Measurements from ENCODE around the gene UBE3D. TPM values are rescaled to one million over a fixed set of nuclear protein-coding genes. Genes with fewer than 3 reads are reported as not detected.
"Not testable (repeated sequence)": the region's sequence is repeated elsewhere in the genome, so short reads cannot be mapped to it uniquely, and the experiment has no call there.

The UBE3D gene
- total RNA-seq, 1 donor from 2014 or later, result 12.1 TPM

GRCh38 chr6:82861121-82861520, 204.5 kb downstream of the UBE3D start:
- H3K27ac Mint-ChIP-seq (ENCODE audit: unreplicated experiment), result no peak overlapping the region
- H3K4me3 Mint-ChIP-seq (ENCODE audit: unreplicated experiment), result no peak overlapping the region
- no peaks in the 10 kb centered on the region for H3K4me1 Mint-ChIP-seq (ENCODE audit: unreplicated experiment)
- no peaks in the 10 kb centered on the region for H3K27me3 Mint-ChIP-seq (ENCODE audit: unreplicated experiment)
- H3K36me3 Mint-ChIP-seq (ENCODE audit: low read depth, unreplicated experiment), result no peaks in the 10 kb centered on the region
- no peak for TF ChIP-seq CTCF (IDR thresholded peaks at IDR 0.05; ENCODE audit: unreplicated experiment)
- no peak for DNase-seq (ENCODE audit: low spot score)
- no peaks in the 10 kb centered on the region for H3K9me3 Mint-ChIP-seq (ENCODE audit: unreplicated experiment)

GRCh38 chr6:82856077-82856476, 209.6 kb downstream of the UBE3D start:
- DNase-seq (ENCODE audit: low spot score); H3K27ac Mint-ChIP-seq (ENCODE audit: unreplicated experiment); H3K27me3 Mint-ChIP-seq (ENCODE audit: unreplicated experiment); H3K36me3 Mint-ChIP-seq (ENCODE audit: low read depth, unreplicated experiment); H3K4me3 Mint-ChIP-seq (ENCODE audit: unreplicated experiment); H3K9me3 Mint-ChIP-seq (ENCODE audit: unreplicated experiment); H3K4me1 Mint-ChIP-seq (ENCODE audit: unreplicated experiment): not testable (repeated sequence)

GRCh38 chr6:82852904-82853303, 212.7 kb downstream of the UBE3D start:
- not testable (repeated sequence) for H3K4me1 Mint-ChIP-seq (ENCODE audit: unreplicated experiment); DNase-seq (ENCODE audit: low spot score); H3K27me3 Mint-ChIP-seq (ENCODE audit: unreplicated experiment); H3K27ac Mint-ChIP-seq (ENCODE audit: unreplicated experiment); H3K4me3 Mint-ChIP-seq (ENCODE audit: unreplicated experiment); H3K9me3 Mint-ChIP-seq (ENCODE audit: unreplicated experiment); H3K36me3 Mint-ChIP-seq (ENCODE audit: low read depth, unreplicated experiment)

GRCh38 chr6:82843291-82843885, 222.3 kb downstream of the UBE3D start:
- no peaks in the 10 kb centered on the region for H3K27me3 Mint-ChIP-seq (ENCODE audit: unreplicated experiment)
- H3K9me3 Mint-ChIP-seq (ENCODE audit: unreplicated experiment), result no peaks in the 10 kb centered on the region
- no peaks in the 10 kb centered on the region for H3K4me1 Mint-ChIP-seq (ENCODE audit: unreplicated experiment)
- H3K4me3 Mint-ChIP-seq (ENCODE audit: unreplicated experiment), result no peak overlapping the region
- H3K27ac Mint-ChIP-seq (ENCODE audit: unreplicated experiment), result no peak overlapping the region
- H3K36me3 Mint-ChIP-seq (ENCODE audit: low read depth, unreplicated experiment), result no peaks in the 10 kb centered on the region
- no peak for DNase-seq (ENCODE audit: low spot score)
- TF ChIP-seq CTCF (IDR thresholded peaks at IDR 0.05; ENCODE audit: unreplicated experiment), result no peak

- H3K4me1 Mint-ChIP-seq (ENCODE audit: unreplicated experiment), result no peaks in the 10 kb centered on the region
- no peak for DNase-seq (ENCODE audit: low spot score)
- no peak for TF ChIP-seq CTCF (IDR thresholded peaks at IDR 0.05; ENCODE audit: unreplicated experiment)
- no peak overlapping the region for H3K4me3 Mint-ChIP-seq (ENCODE audit: unreplicated experiment)
- H3K27me3 Mint-ChIP-seq (ENCODE audit: unreplicated experiment), result no peaks in the 10 kb centered on the region
- no peak overlapping the region for H3K27ac Mint-ChIP-seq (ENCODE audit: unreplicated experiment)
- H3K36me3 Mint-ChIP-seq (ENCODE audit: low read depth, unreplicated experiment), result no peaks in the 10 kb centered on the region
- H3K9me3 Mint-ChIP-seq (ENCODE audit: unreplicated experiment), result no peaks in the 10 kb centered on the region
These were observed 222.9 kb downstream of the UBE3D start for GRCh38 chr6:82842721-82843120.

Other genes with a start within 250 kb of the UBE3D start
- gene DOP1A, start 1.8 kb upstream of the UBE3D start, total RNA-seq (ENCODE audit: unreplicated experiment), result 20.0 TPM
- gene PGM3, start 127.4 kb upstream of the UBE3D start, total RNA-seq (ENCODE audit: unreplicated experiment), result 59.6 TPM
- 4.4 TPM for gene RWDD2A, start 127.5 kb upstream of the UBE3D start, total RNA-seq (ENCODE audit: unreplicated experiment)